ENCODE data around the gene CALHM6. TPM values are rescaled to one million over a fixed set of nuclear protein-coding genes. Genes with fewer than 3 reads are reported as not detected.

Gene CALHM6
- total and polyA plus RNA-seq, 2 experiments from 2014 or later = 1.2 to 1.6 TPM

DNA sequence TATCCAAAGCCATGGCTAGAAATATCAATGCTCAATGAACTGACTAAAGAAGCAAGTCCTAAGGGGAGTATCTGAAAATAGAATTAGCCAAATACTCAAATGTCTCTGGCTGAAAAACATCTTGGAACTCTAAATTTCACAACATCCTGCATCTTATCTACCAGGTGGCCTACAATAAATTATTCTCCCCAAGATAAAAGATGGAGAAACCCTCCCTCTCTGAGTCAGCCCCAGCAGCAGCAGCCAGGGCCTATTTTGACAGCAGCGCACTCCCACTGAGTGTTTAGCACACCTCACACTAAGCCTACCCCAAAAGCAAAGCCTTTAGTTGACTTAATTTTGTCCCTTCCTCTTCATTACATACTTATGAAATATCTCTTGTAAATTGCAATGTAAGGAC lies 5.9 kb downstream of the CALHM6 start:
- TF ChIP-seq EZH2 (IDR thresholded peaks at IDR 0.05; ENCODE audit: low read depth, unreplicated experiment) (no peak), STAT1 (IDR thresholded peaks at IDR 0.05; ENCODE audit: unreplicated experiment) (no peak), CTCF (conservative IDR thresholded peaks at IDR 0.05; ENCODE audit: low read depth in 2 of 2) (no peak), POLR2AphosphoS5 (IDR thresholded peaks at IDR 0.05; ENCODE audit: low read depth) (no peak), EZH2phosphoT487 (IDR thresholded peaks at IDR 0.05; ENCODE audit: unreplicated experiment) (no peak), JUNB (IDR thresholded peaks at IDR 0.05; ENCODE audit: unreplicated experiment) (no peak), CREB1 (CRISPR knock-in tag; IDR thresholded peaks at IDR 0.05; ENCODE audit: low read depth) (no peak), ZNF331 (CRISPR knock-in tag; IDR thresholded peaks at IDR 0.05; ENCODE audit: low read depth) (no peak), REST (IDR thresholded peaks at IDR 0.05; ENCODE audit: unreplicated experiment) (no peak), ZNF114 (CRISPR knock-in tag; IDR thresholded peaks at IDR 0.05) (no peak), NANOG (IDR thresholded peaks at IDR 0.05; ENCODE audit: borderline replicate concordance) (no peak)
- TF ChIP-seq, protein P1, sequence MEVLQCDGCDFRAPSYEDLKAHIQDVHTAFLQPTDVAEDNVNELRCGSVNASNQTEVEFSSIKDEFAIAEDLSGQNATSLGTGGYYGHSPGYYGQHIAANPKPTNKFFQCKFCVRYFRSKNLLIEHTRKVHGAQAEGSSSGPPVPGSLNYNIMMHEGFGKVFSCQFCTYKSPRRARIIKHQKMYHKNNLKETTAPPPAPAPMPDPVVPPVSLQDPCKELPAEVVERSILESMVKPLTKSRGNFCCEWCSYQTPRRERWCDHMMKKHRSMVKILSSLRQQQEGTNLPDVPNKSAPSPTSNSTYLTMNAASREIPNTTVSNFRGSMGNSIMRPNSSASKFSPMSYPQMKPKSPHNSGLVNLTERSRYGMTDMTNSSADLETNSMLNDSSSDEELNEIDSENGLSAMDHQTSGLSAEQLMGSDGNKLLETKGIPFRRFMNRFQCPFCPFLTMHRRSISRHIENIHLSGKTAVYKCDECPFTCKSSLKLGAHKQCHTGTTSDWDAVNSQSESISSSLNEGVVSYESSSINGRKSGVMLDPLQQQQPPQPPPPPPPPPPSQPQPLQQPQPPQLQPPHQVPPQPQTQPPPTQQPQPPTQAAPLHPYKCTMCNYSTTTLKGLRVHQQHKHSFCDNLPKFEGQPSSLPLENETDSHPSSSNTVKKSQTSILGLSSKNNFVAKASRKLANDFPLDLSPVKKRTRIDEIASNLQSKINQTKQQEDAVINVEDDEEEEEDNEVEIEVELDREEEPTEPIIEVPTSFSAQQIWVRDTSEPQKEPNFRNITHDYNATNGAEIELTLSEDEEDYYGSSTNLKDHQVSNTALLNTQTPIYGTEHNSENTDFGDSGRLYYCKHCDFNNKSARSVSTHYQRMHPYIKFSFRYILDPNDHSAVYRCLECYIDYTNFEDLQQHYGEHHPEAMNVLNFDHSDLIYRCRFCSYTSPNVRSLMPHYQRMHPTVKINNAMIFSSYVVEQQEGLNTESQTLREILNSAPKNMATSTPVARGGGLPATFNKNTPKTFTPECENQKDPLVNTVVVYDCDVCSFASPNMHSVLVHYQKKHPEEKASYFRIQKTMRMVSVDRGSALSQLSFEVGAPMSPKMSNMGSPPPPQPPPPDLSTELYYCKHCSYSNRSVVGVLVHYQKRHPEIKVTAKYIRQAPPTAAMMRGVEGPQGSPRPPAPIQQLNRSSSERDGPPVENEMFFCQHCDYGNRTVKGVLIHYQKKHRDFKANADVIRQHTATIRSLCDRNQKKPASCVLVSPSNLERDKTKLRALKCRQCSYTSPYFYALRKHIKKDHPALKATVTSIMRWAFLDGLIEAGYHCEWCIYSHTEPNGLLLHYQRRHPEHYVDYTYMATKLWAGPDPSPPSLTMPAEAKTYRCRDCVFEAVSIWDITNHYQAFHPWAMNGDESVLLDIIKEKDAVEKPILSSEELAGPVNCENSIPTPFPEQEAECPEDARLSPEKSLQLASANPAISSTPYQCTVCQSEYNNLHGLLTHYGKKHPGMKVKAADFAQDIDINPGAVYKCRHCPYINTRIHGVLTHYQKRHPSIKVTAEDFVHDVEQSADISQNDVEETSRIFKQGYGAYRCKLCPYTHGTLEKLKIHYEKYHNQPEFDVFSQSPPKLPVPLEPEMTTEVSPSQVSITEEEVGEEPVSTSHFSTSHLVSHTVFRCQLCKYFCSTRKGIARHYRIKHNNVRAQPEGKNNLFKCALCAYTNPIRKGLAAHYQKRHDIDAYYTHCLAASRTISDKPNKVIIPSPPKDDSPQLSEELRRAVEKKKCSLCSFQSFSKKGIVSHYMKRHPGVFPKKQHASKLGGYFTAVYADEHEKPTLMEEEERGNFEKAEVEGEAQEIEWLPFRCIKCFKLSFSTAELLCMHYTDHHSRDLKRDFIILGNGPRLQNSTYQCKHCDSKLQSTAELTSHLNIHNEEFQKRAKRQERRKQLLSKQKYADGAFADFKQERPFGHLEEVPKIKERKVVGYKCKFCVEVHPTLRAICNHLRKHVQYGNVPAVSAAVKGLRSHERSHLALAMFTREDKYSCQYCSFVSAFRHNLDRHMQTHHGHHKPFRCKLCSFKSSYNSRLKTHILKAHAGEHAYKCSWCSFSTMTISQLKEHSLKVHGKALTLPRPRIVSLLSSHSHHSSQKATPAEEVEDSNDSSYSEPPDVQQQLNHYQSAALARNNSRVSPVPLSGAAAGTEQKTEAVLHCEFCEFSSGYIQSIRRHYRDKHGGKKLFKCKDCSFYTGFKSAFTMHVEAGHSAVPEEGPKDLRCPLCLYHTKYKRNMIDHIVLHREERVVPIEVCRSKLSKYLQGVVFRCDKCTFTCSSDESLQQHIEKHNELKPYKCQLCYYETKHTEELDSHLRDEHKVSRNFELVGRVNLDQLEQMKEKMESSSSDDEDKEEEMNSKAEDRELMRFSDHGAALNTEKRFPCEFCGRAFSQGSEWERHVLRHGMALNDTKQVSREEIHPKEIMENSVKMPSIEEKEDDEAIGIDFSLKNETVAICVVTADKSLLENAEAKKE (CRISPR knock-in tag; IDR thresholded peaks at IDR 0.05) = no peak
- TF ChIP-seq, protein P2, sequence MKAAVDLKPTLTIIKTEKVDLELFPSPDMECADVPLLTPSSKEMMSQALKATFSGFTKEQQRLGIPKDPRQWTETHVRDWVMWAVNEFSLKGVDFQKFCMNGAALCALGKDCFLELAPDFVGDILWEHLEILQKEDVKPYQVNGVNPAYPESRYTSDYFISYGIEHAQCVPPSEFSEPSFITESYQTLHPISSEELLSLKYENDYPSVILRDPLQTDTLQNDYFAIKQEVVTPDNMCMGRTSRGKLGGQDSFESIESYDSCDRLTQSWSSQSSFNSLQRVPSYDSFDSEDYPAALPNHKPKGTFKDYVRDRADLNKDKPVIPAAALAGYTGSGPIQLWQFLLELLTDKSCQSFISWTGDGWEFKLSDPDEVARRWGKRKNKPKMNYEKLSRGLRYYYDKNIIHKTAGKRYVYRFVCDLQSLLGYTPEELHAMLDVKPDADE (IDR thresholded peaks at IDR 0.05) = no peak
- Mint-ChIP-seq H3K4me3 (no peak overlapping the region), H3K4me1 (peaks cover 24% of the 10 kb centered on the region), H3K27me3 (ENCODE audit: insufficient read depth, low read depth, poor library complexity) (peaks cover 15% of the 10 kb centered on the region), H3K36me3 (ENCODE audit: low read depth) (no peaks in the 10 kb centered on the region), H3K9me3 (no peaks in the 10 kb centered on the region), H3K27ac (no peak overlapping the region)
- Histone ChIP-seq H3K27ac (ENCODE audit: low read depth) (no peak overlapping the region), H3K4me2 (no peak overlapping the region), H4K20me1 (replicated peaks; ENCODE audit: insufficient read depth) (no peaks in the 10 kb centered on the region), H3F3A (replicated peaks; ENCODE audit: low read depth) (no peaks in the 10 kb centered on the region), H3K4me3 (no peak overlapping the region), H3K79me2 (replicated peaks; ENCODE audit: insufficient read depth) (no peaks in the 10 kb centered on the region), H3K4me1 (ENCODE audit: insufficient read depth) (no peaks in the 10 kb centered on the region; the same call in 1 of the 2 replicates), H3K27me3 (ENCODE audit: insufficient read depth) (peaks cover 20% of the 10 kb centered on the region), H3K36me3 (ENCODE audit: insufficient read depth) (no peaks in the 10 kb centered on the region), H2AFZ (no peak overlapping the region), H3K9me2 (ENCODE audit: insufficient read depth) (no peaks in the 10 kb centered on the region)
- DNase-seq (ENCODE audit: low spot score) (no peak), ATAC-seq (no peak)
